SKM-1 (cell line): ENCODE results near the gene FMO2.
"Not testable (repeated sequence)": the region's sequence is repeated elsewhere in the genome, so short reads cannot be mapped to it uniquely, and the experiment has no call there.

ENCODE experiments used
- DNase-seq: peaks from one replicate; lab custom pipeline; 2025; ENCODE audit not compliant: unreplicated experiment; lab: John Stamatoyannopoulos, UW

Gene FMO2

GRCh38 chr1:171219346-171220080 is 34.4 kb downstream of the FMO2 start:
- no peak for DNase-seq

- no peak for DNase-seq
These were observed 35.0 kb downstream of the FMO2 start for GRCh38 chr1:171220081-171220420.

GRCh38 chr1:171220581-171221054 is 35.5 kb downstream of the FMO2 start:
- DNase-seq = no peak

GRCh38 chr1:171221665-171222591 is 36.8 kb downstream of the FMO2 start:
- no peak for DNase-seq

GRCh38 chr1:171222936-171223335 is 37.8 kb downstream of the FMO2 start:
- no peak for DNase-seq

GRCh38 chr1:171224257-171224656 is 39.2 kb downstream of the FMO2 start:
- DNase-seq = not testable (repeated sequence)

- peak; percentile 72 for DNase-seq
These were observed 41.8 kb downstream of the FMO2 start for GRCh38 chr1:171226747-171227370.

GRCh38 chr1:171231326-171231725 is 46.2 kb downstream of the FMO2 start:
- DNase-seq = no peak

GRCh38 chr1:171233183-171233582 is 48.1 kb downstream of the FMO2 start:
- DNase-seq = no peak

GRCh38 chr1:171236231-171236630 is 51.1 kb downstream of the FMO2 start:
- DNase-seq = not testable (repeated sequence)

GRCh38 chr1:171243878-171244277 is 58.8 kb downstream of the FMO2 start:
- DNase-seq = no peak

GRCh38 chr1:171245458-171246064 is 60.5 kb downstream of the FMO2 start:
- DNase-seq = no peak

- DNase-seq = no peak
These were observed 62.4 kb downstream of the FMO2 start for GRCh38 chr1:171247501-171247900.

GRCh38 chr1:171248302-171248701 is 63.2 kb downstream of the FMO2 start, which contains the start of gene FMO1:
FMO1 (plus strand) TSS chr1:171248494; CDS start chr1:171258088, 9,594 bp downstream.
- DNase-seq = no peak

GRCh38 chr1:171248841-171249240 is 63.7 kb downstream of the FMO2 start:
- DNase-seq = no peak

GRCh38 chr1:171250263-171250662 is 65.2 kb downstream of the FMO2 start:
- DNase-seq = no peak

- DNase-seq = peak; percentile 26
These were observed 66.2 kb downstream of the FMO2 start for GRCh38 chr1:171251042-171251951.

- DNase-seq = no peak
These were observed 66.8 kb downstream of the FMO2 start for GRCh38 chr1:171251952-171252300.

- DNase-seq = no peak
These were observed 67.4 kb downstream of the FMO2 start for GRCh38 chr1:171252482-171252881.

- no peak for DNase-seq
These were observed 69.8 kb downstream of the FMO2 start for GRCh38 chr1:171254859-171255258.
